Panc1 (cell line): ENCODE data around the gene MAD1L1. TPM values are rescaled to one million over a fixed set of nuclear protein-coding genes. Genes with fewer than 3 reads are reported as not detected.

Experiments used
- ATAC-seq: fragments of 200-7000 bp; cut with Tn5 transposase; 2 replicates; pipeline ENCODE4 v1.9.1; 2020; ENCODE audit warnings: mild to moderate bottlenecking, moderate library complexity
- BruUV-seq: library from RNA; stranded (reverse); fragments of 400-500 nt; replicated peaks from 2 replicates; lab custom pipeline; 2021; lab: Mats Ljungman, UMichigan
- CTCF ChIA-PET: fragments of 300-600 bp; sonication (Branson Sonifier 250); formaldehyde crosslinking; loops from one replicate; lab custom pipeline; 2022; ENCODE audit warnings: antibody characterized with exemption; lab: Charles Lee
- POLR2A ChIA-PET: fragments of 300-600 bp; sonication (Branson Sonifier 250); formaldehyde crosslinking; loops from one replicate; lab custom pipeline; 2022; ENCODE audit warnings: antibody characterized with exemption; lab: Charles Lee
- DNase-seq: peaks from one replicate; pipeline ENCODE4 v3.0.0-alpha.2; 2010; ENCODE audit warnings: low read depth, low spot score
- H3K27ac ChIP-seq: 2 replicates; pipeline ENCODE4 v1.5.1; 2011; ENCODE audit warnings: mild to moderate bottlenecking, low read length, inconsistent platforms
- H3K27me3 ChIP-seq: fragments of 200-500 bp; sonication (Bioruptor generic); 2 replicates; pipeline ENCODE4 v1.6.0; 2014; ENCODE audit warnings: low read length, inconsistent platforms; ENCODE audit not compliant: control insufficient read depth, insufficient read depth
- H3K36me3 ChIP-seq: fragments of 200-500 bp; sonication (Bioruptor generic); 2 replicates; pipeline ENCODE4 v1.5.1; 2014; ENCODE audit warnings: inconsistent platforms, mild to moderate bottlenecking, low read length, moderate library complexity; ENCODE audit not compliant: control insufficient read depth, insufficient read depth
- H3K4me1 ChIP-seq: 2 replicates; pipeline ENCODE4 v1.5.1; 2011; ENCODE audit warnings: inconsistent platforms, mild to moderate bottlenecking, low read length, moderate library complexity; ENCODE audit not compliant: control insufficient read depth, insufficient read depth
- H3K4me3 ChIP-seq, 2 experiments: 2 replicates each; pipeline ENCODE4 v1.5.1; 2011 to 2012; ENCODE audit warnings: low read depth in 2 of 2, low read length in 2 of 2, mild to moderate bottlenecking in 2 of 2, inconsistent platforms in 1 of 2, moderate library complexity in 1 of 2
- H3K9me3 ChIP-seq: fragments of 200-500 bp; sonication (Bioruptor generic); 2 replicates; pipeline ENCODE4 v1.5.1; 2014; ENCODE audit warnings: low read depth, mild to moderate bottlenecking, inconsistent platforms, low read length, moderate library complexity; ENCODE audit not compliant: control insufficient read depth, insufficient read depth
- POLR2AphosphoS5 ChIP-seq: IDR thresholded peaks from 2 replicates; pipeline ENCODE4 v1.6.1; 2012; ENCODE audit warnings: mild to moderate bottlenecking, low read depth, low read length, moderate library complexity
- SIN3A ChIP-seq: IDR thresholded peaks from 2 replicates; pipeline ENCODE4 v1.6.1; 2012; ENCODE audit warnings: low read depth, mild to moderate bottlenecking, low read length, moderate library complexity, borderline replicate concordance; ENCODE audit not compliant: insufficient read depth
- TCF7L2 ChIP-seq: IDR thresholded peaks from 2 replicates; pipeline ENCODE4 v1.6.1; 2011; ENCODE audit warnings: mild to moderate bottlenecking, low read depth, low read length, inconsistent platforms
- in situ Hi-C: cut with HindIII; loops from 2 replicates; pipeline ENCODE4 v1.10.0; 2016; ENCODE audit warnings: low sequenced_read_pairs, low pct_unique_long_range_greater_than_20kb
- intact Hi-C: fragments of 100-400 bp; cut with micrococcal nuclease; formaldehyde crosslinking; loops from one replicate; pipeline ENCODE4 v1.10.0; 2022; ENCODE audit not compliant: unreplicated experiment
- total RNA-seq: library from RNA; stranded (reverse); gene quantifications from one replicate; pipeline ENCODE4 v1.2.1, GENCODE V29; 2021; ENCODE audit not compliant: unreplicated experiment
- TF ChIP-seq, protein P1 (sequence below), 2 experiments: IDR thresholded peaks; 2 replicates each; pipeline ENCODE4 v1.6.1; 2011 to 2012; ENCODE audit warnings: low read depth in 2 of 2, control low read depth in 1 of 2, low read length in 1 of 2, mild to moderate bottlenecking in 1 of 2, moderate library complexity in 1 of 2; ENCODE audit not compliant: insufficient read depth in 1 of 2
- TF ChIP-seq, protein P2 (sequence below): fragments of 450-650 bp; IDR thresholded peaks from 2 replicates; pipeline ENCODE4 v1.5.1; 2017; ENCODE audit warnings: mild to moderate bottlenecking

The MAD1L1 gene
- total RNA-seq, 1 experiment from 2014 or later = 70.8 TPM

DNA sequence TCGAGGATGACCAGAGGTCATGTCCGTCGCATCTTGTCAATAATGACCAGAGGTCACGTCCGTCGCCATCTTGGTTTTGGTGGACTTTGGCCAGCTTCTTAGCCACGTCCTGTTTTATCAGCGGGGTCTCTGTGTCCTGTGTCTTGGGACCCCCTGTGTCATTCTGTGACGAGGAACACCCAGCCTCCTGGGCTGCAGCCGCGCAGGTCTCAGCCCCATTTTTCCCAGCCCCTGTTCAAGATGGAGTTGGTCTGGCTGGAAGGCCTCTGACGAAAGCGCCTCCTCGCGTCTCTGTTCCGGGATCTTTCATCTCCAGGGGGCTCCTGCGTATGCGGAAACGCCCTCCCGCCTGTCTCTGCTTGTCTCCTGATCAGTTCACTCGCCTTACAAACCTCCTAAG lies 428.4 kb downstream of the MAD1L1 start:
- Histone ChIP-seq H3K27me3 (no peaks in the 10 kb centered on the region), H3K4me3 (no peak overlapping the region), H3K9me3 (0 out of 2 replicates have a peak, but pooled peaks cover 2% of the 10 kb centered on the region), H3K27ac (no peak overlapping the region), H3K36me3 (no peaks in the 10 kb centered on the region), H3K4me1 (no peaks in the 10 kb centered on the region)
- CTCF ChIA-PET = no interaction called here
- BruUV-seq = no TSS peak
- DNase-seq (no peak), ATAC-seq (no peak)
- in situ Hi-C loops (no loop called here), intact Hi-C loops (no loop called here)
- TF ChIP-seq TCF7L2 (no peak), POLR2AphosphoS5 (no peak), SIN3A (no peak)
- TF ChIP-seq, protein P1, sequence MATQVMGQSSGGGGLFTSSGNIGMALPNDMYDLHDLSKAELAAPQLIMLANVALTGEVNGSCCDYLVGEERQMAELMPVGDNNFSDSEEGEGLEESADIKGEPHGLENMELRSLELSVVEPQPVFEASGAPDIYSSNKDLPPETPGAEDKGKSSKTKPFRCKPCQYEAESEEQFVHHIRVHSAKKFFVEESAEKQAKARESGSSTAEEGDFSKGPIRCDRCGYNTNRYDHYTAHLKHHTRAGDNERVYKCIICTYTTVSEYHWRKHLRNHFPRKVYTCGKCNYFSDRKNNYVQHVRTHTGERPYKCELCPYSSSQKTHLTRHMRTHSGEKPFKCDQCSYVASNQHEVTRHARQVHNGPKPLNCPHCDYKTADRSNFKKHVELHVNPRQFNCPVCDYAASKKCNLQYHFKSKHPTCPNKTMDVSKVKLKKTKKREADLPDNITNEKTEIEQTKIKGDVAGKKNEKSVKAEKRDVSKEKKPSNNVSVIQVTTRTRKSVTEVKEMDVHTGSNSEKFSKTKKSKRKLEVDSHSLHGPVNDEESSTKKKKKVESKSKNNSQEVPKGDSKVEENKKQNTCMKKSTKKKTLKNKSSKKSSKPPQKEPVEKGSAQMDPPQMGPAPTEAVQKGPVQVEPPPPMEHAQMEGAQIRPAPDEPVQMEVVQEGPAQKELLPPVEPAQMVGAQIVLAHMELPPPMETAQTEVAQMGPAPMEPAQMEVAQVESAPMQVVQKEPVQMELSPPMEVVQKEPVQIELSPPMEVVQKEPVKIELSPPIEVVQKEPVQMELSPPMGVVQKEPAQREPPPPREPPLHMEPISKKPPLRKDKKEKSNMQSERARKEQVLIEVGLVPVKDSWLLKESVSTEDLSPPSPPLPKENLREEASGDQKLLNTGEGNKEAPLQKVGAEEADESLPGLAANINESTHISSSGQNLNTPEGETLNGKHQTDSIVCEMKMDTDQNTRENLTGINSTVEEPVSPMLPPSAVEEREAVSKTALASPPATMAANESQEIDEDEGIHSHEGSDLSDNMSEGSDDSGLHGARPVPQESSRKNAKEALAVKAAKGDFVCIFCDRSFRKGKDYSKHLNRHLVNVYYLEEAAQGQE (IDR thresholded peaks at IDR 0.05; ENCODE audit: insufficient read depth in 1 of 2, low read depth in 2 of 2, low read length in 1 of 2) = no peak
- TF ChIP-seq, protein P2, sequence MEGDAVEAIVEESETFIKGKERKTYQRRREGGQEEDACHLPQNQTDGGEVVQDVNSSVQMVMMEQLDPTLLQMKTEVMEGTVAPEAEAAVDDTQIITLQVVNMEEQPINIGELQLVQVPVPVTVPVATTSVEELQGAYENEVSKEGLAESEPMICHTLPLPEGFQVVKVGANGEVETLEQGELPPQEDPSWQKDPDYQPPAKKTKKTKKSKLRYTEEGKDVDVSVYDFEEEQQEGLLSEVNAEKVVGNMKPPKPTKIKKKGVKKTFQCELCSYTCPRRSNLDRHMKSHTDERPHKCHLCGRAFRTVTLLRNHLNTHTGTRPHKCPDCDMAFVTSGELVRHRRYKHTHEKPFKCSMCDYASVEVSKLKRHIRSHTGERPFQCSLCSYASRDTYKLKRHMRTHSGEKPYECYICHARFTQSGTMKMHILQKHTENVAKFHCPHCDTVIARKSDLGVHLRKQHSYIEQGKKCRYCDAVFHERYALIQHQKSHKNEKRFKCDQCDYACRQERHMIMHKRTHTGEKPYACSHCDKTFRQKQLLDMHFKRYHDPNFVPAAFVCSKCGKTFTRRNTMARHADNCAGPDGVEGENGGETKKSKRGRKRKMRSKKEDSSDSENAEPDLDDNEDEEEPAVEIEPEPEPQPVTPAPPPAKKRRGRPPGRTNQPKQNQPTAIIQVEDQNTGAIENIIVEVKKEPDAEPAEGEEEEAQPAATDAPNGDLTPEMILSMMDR = no peak
- POLR2A ChIA-PET = no interaction called here

DNA sequence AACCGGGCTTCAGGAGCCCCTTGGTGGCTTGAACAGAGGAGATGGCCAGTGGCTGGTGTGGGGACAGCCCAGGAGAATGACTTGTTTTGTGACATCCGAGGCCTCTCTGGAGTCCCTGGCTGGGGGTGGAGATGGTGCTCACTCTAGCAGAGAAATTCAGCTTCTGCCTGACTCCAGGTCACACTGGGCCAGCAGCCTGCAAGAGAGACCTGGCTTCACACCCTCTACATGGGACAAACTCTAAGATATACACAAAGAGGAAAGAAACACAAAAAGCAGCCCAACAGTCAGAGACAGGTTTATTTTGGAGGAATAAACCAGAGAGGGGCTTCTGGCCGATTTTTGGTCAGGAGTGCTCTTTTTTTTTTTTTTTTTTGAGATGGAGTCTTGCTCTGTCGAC lies 429.8 kb downstream of the MAD1L1 start:
- Histone ChIP-seq H3K27me3 (0 out of 2 replicates have a peak, but pooled peaks cover 3% of the 10 kb centered on the region), H3K4me3 (no peak overlapping the region), H3K27ac (no peak overlapping the region), H3K9me3 (0 out of 2 replicates have a peak, but pooled peaks cover 2% of the 10 kb centered on the region), H3K4me1 (no peaks in the 10 kb centered on the region), H3K36me3 (no peaks in the 10 kb centered on the region)
- TF ChIP-seq, protein P2 = no peak
- TF ChIP-seq, protein P1 (IDR thresholded peaks at IDR 0.05; ENCODE audit: insufficient read depth in 1 of 2, low read depth in 2 of 2, low read length in 1 of 2) = no peak
- TF ChIP-seq POLR2AphosphoS5 (no peak), TCF7L2 (no peak)
- DNase-seq (no peak), ATAC-seq (no peak)
- ChIA-PET CTCF (no interaction called here), POLR2A (no interaction called here)
- intact Hi-C loops (no loop called here), in situ Hi-C loops (no loop called here)
- BruUV-seq = no TSS peak
